Epithelial cell of proximal tubule (primary cell): ENCODE measurements around the gene NRP2. TPM values are rescaled to one million over a fixed set of nuclear protein-coding genes. Genes with fewer than 3 reads are reported as not detected.

Experiments used
- DNase-seq: peaks from one replicate; pipeline ENCODE4 v3.0.0-alpha.2; 2011; ENCODE audit warnings: low read depth
- H3K4me3 ChIP-seq: 2 replicates; pipeline ENCODE4 v1.5.1; 2011; ENCODE audit warnings: low read depth, mild to moderate bottlenecking, low read length
- CTCF ChIP-seq: conservative IDR thresholded peaks from 2 replicates; pipeline ENCODE4 v1.5.1; 2012; ENCODE audit warnings: low read depth, mild to moderate bottlenecking, low read length
- total RNA-seq: library from RNA; depleted of rRNA; stranded (reverse); fragments of >200 nt; gene quantifications from 2 replicates; pipeline ENCODE4 v1.2.3, GENCODE V29; 2015

NRP2 gene
- total RNA-seq, 1 donor from 2014 or later = 36.5 TPM

GRCh38 chr2:205746420-205746785 is 64.1 kb downstream of the NRP2 start:
- no peak for TF ChIP-seq CTCF
- no peak for DNase-seq
- H3K4me3 ChIP-seq = no peak overlapping the region

GRCh38 chr2:205747829-205748386 is 65.6 kb downstream of the NRP2 start:
- H3K4me3 ChIP-seq = no peak overlapping the region
- DNase-seq = no peak
- no peak for TF ChIP-seq CTCF

GRCh38 chr2:205748639-205749038 is 66.3 kb downstream of the NRP2 start:
- peak; percentile 71 for DNase-seq
- no peak for TF ChIP-seq CTCF
- no peak overlapping the region for H3K4me3 ChIP-seq

- no peak overlapping the region for H3K4me3 ChIP-seq
- DNase-seq = no peak
- TF ChIP-seq CTCF = no peak
Measured at GRCh38 chr2:205749078-205749477, 66.8 kb downstream of the NRP2 start.

- no peak overlapping the region for H3K4me3 ChIP-seq
- no peak for DNase-seq
- TF ChIP-seq CTCF = no peak
Measured at GRCh38 chr2:205750797-205751196, 68.5 kb downstream of the NRP2 start.

GRCh38 chr2:205751569-205752031 is 69.3 kb downstream of the NRP2 start:
- DNase-seq = no peak
- TF ChIP-seq CTCF = no peak
- no peak overlapping the region for H3K4me3 ChIP-seq

GRCh38 chr2:205752296-205752820 is 70.1 kb downstream of the NRP2 start:
- no peak for TF ChIP-seq CTCF
- no peak overlapping the region for H3K4me3 ChIP-seq
- no peak for DNase-seq
